PC-3 (cell line): Measurements from ENCODE around the gene ATXN2L.

ENCODE experiments used
- CTCF ChIP-seq: fragments of 300-600 bp; sonication (generic); conservative IDR thresholded peaks from 2 replicates; pipeline ENCODE4 v1.5.1; 2017; ENCODE audit warnings: antibody characterized with exemption, low read depth, mild to moderate bottlenecking, low read length
- EZH2 ChIP-seq: fragments of 300-600 bp; sonication (generic); IDR thresholded peaks from one replicate; pipeline ENCODE4 v1.6.1; 2017; ENCODE audit warnings: antibody characterized with exemption, mild to moderate bottlenecking, low read length; ENCODE audit not compliant: unreplicated experiment
- EZH2phosphoT487 ChIP-seq: fragments of 300-600 bp; sonication (generic); IDR thresholded peaks from 2 replicates; pipeline ENCODE4 v1.6.1; 2018; ENCODE audit warnings: mild to moderate bottlenecking, antibody characterized with exemption, low read length, borderline replicate concordance

GRCh38 chr16:28846933-28847273 is 24.1 kb downstream of the ATXN2L start:
- no peak for TF ChIP-seq CTCF
- no peak for TF ChIP-seq EZH2
- TF ChIP-seq EZH2phosphoT487 = no peak
